ENCODE measurements around the gene CPB2.

Gene CPB2, protein sequence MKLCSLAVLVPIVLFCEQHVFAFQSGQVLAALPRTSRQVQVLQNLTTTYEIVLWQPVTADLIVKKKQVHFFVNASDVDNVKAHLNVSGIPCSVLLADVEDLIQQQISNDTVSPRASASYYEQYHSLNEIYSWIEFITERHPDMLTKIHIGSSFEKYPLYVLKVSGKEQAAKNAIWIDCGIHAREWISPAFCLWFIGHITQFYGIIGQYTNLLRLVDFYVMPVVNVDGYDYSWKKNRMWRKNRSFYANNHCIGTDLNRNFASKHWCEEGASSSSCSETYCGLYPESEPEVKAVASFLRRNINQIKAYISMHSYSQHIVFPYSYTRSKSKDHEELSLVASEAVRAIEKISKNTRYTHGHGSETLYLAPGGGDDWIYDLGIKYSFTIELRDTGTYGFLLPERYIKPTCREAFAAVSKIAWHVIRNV

DNA sequence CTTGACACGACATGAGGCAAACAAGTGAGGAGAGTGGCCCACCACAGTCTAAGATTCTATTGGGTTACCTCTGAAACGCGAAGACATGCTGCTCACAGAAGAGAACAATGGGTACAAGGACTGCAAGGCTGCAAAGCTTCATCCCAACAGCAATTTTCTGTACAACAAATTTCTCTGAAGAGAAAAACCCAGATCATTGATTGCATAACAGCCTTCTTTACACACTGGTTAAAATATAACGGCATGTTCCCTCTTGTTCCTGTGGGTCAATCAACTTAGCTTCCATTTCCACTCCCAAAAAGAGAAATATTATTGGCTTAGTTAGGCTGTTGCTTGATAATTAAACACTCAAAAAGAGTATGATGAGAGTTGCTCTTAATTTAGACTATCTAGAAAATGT is at the start of gene CPB2:
TSS of gene CPB2 (minus strand) at position 166 of the 400 bp plus-strand sequence. CDS start at position 142, 24 bp downstream.
- DNase-seq = no peak

DNA sequence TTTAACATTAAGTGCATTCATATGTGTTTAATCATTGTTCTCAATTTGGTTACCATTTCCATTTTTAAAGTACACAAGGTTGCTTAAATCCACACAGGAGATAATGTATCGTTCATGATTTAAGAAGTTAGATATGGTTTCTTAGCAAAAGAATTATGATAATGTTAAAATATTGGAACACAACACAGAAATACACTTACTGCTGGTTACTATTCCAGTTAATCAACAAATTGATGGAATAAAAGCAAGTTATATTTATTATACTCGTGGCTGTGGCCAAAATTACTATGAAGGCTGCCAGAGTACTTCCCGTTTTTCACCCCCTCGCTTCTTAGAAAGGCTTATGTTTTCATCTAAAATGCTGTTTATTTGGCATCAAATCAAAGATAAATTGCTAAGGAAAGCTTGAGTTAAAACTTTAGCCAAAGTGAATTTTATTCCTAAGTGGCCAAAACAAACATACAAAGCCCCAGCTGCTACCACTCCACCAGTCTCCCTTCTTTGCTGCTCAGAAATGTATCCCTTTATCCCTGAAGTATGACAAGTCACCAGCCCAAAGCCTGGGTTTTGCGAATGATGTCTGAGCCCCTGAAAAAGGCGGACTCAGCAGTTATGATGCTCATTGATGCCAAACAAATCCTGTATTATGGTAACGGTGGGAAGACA is 49.4 kb upstream of the CPB2 start:
- DNase-seq = no peak

DNA sequence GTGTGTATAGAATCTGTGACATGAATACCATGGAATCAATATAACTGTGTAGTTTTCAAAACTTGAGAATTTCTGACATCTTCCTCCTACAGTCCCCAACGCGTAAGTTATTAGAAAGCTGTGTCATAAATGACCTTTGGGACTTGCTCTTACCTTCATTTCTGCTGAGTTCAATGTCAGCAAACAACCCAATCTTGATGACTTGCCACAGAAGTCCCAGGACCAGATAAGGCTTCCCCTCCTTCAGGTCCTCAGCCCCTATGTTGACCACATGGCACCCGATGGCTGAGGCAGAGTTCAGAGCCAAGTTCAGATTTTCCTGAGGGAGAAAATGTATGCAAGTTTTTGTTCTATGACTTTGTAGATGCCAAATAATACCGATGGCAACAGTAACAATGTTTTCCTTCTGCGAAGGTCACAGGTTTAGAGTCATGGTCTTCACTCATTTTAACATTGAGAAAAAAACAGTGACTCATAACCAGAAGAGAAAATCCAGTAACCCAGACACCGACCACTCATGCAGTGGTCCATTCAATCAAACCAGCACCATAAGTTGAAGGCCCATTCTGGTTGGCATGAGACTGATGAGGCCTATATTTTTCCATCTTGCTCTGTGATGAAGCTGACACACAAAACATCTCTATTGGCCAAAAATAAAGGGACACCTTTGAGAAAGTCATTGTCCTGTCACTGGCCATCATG is 47.9 kb upstream of the CPB2 start:
- no peak for DNase-seq

DNA sequence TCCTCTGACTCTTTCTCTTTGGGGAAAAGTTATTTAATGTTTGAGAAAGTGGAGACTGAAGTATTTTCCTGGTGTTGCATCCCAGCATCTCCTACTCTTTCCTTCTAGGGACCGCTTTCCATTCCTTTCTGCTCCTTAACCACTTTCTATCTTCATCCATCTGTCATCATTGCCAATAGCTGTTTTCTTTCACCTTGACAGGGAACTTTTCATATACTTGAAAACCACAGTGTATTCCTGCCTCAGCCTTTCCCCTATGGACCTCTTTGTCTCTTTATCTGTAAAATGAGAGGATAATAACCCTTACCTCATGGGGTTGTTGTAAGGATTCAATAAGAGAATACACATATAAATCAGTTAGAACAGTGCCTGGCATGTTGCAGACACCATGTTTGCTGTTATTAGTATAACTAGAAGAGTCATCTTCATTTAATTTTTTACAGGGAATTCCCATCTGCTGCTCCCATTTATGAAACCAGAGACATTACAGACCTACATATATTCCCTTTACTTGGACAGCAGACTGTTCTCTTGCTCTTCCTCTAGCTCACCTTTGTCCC is 45.4 kb upstream of the CPB2 start:
- no peak for DNase-seq

DNA sequence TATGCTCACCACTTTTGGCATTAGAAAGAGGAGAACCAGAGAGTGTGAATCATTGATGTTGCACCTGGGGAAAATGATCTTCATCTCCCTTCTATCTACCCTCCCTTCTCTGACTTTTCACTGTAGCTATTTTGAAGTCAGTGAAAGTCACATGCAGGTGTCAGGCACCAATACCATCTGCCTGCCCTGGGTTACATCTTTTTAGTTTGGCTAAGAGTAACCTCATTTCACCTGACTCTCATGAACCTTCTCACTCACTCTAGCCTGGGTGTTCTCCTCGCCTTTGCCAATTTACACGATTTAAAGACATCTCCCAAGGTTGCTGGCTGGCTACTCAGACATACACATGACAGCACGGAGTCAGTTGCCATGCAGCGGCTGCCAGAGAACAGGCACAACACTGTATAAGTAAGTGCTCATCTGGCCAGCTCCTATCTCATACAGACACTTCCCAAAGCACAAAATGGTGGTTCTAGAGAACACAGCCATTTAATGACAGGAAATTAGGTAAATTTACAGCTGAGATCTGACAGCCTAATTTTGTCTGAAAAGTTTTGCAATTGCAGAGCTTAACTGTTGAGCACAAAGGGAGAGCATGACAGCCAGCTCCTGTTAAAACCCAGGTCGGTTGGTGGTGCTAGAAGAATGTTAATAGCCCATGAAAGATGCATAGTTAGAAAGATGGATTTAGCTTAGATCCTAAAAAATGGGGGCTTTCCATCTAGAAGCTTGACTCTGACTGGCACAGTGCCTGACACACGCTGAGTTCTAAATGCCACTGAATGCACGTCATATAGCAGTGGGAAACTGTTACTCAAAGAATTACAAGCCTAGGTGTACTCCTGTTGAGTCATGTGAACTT is 44.7 kb upstream of the CPB2 start:
- no peak for DNase-seq

DNA sequence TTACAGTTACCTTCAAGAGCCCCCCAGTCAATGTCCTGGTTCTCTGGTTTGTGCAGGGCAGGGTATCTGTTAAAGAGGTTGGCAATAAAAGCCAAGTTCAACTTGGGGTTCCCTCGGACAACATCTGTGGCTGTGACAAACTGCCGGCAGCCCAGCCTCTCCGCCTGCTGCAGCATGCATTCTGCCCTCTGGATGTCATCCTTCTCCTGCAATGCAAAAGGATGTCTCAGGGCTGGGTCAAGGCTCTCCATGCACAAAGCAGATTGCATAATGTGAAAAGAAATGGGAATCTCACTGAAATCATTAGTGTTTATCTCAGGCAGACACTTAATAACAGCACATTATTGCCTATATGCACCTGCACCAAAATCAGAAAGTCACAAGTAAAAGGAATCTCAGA is 42.1 kb upstream of the CPB2 start:
- DNase-seq = no peak

DNA sequence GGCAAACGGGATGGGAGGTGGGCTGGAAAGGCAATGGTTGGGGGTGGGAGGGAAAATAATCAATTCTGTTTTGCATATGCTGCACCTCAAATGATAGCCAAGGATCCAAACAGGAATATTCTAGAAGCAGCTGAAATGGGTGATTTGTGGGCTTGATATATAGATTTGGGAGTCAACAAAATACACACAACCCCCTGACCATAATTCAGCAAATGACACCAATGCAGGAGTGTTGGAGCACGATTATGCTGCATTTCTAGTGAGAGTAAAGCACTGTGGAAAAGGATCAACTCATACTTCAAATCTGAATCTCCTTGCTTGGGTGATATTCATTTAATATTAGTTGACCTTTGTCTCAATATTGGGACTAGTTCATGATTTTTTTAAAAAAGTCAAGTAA is 41.1 kb upstream of the CPB2 start:
- DNase-seq = no peak

DNA sequence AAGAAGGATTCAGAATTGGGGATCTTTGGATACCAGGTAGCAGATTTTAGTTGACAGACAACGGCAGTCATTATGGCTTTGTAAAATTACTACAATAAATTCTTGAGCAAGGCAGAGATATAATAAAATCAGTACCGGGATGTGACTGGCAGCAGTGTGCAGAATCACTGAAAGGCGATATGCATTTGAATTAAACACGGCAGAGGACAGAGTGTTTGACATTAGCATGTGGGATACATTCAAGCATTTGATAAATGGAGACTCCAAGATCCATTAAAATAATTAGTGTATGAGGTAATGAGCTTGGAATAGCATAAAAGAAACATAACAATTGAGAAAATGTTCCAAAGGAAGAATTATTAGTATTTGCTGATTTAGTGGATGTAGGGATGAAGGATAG is 40.3 kb upstream of the CPB2 start:
- no peak for DNase-seq

DNA sequence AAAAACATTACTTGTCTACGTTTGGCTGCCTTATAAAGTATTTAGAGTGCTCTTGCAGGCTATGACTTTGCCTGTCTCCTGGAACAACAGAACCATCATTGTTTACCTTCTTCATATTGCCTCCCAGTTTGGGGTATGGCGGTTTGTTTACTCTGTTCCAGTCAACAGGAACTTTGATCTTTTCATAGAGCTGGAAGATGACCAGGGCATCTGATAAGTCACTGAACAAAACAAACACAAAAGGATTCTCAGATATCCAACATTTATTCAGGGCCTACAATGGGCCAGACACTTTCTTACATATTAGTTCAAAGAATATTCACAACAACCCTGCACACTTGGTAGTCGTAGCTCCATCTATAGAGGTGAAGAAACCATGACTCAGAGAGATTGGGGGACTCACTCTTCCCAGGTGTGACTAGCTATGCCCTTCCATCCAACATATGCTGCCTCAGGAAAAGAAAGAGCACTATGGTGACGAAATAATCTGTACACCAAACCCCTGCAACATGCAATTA is 38.4 kb upstream of the CPB2 start:
- no peak for DNase-seq

DNA sequence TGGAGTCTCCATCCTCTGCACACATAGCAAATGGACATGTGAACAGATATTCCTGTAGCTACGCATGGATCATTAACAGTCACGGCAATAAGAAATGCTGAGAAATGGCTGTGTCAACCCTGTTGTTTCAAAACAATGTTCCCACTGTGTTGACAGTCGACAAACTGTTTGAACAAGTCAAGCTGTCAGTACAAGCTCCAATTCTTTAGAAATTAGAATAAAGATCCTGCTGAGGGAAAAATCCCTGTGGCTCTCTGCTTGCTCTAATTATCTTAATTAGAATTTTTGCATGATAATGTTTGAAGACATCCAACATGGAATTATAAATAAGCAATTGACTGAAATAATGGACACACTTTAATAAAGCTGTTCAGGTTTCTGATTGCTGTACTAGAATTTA is 37.9 kb upstream of the CPB2 start:
- peak; percentile 29 for DNase-seq

DNA sequence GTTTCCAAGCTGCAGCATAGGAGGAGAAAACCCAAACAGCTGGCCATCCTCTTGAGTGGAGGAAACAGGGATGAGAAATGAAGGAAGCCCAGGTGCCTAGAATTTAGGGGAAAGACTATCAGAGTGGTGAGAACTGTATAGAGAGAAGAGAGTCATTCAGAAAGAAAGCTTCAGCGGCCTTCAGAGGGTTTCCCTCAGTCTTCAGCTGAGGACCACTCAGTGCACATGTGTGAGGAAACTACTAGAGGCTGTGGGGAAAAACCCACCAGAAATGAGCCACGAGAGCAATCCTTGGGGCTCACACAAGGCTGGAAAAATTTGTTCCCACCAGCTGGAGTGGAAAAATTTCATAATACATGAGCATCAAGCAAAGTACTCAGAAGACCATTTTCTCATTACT is 35.2 kb upstream of the CPB2 start:
- DNase-seq = no peak

DNA sequence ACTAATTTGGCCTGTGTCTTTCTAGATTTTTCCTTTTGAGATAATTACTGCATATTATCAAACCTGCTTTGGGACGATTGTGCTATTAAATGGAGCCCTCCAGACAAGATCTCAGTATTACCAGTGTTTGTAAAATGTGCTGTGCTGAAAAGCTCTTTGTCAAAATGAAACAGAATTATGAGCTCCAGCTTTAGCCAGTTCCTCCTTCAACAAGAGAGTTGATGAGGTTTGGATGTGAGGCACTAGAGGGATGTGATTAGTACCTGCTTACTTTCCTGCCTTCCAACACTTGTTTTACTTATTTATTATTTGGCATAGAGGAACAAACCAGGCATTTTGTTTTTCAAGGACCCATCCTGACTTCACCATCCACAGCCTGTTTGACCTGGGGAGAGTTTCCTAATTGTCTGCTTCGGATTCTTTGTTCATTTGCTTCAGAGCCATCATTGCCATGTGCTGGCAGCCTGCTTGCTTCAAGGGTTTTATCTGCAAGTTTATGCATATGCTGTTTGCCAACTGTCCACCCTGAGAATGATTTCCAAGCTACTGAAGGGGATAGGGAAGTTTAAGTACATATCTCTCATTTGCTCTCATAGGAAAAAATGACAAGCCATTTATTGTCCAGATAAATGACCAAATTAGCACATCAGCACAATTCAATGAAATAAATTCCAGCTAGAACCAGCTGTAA is 32.9 kb upstream of the CPB2 start:
- DNase-seq = no peak

DNA sequence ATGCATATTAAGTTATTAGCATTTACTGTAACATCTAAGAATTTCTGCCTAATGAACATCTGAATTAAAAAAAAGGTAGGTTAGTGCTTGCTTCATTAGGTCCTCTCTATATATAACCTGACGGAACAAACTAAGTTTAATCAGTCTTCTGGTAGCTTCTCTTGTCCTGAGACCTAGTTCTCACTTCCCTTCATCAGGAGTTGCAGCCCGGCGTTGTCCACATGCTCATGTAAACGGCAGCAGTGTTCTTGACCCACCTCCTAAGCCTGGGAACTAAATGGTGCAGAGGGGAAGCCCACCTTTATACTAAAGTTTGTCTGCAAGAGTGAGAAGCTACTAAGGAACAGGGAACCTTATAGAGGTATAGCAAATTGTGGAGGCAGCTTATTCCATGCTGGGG is 31.9 kb upstream of the CPB2 start:
- no peak for DNase-seq

DNA sequence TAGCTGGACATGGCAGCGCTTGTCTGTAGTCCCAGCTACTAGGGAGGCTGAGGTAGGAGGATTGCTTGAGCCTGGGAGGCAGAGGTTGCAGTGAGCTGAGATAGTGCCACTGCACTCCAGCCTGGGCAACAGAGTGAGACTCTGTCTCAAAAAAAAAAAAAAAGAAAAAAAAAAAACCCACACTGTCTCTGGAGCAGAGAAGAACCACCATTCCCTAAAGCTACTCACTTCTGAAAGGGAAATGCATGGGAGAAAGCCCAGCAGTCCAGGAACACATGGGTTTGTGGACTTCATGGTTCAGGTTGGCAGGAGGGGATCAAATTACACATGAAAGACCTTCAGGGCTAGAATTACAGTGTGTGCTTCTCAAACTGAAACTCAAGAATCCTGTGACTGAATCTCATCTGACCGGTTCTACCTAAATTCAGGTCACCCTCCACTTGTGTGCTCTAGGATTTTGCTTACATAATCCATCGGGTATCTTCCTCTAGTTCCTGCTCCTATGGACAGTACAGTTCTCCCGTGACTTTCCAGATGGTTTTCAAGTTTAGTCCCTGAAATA is 30.2 kb upstream of the CPB2 start:
- DNase-seq = no peak

DNA sequence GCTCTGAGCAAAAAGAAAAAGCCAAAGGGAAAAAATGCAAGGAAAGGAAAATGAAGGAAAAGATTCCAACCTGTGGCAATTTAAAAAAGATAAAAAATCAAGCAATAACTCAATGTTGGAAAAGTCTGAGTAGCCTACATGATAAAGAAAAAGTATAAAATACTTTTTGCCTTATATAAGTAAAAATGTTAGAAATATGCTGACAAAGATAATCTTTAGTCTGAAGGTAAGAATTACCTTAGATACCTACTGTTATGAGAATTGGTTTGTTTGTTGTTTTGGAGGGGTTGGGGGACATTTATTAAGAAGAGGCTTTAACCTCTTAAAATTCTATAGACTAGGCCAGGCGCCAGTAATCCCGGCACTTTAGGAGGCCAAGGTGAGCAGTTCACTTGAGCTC is 29.7 kb upstream of the CPB2 start:
- DNase-seq = no peak

DNA sequence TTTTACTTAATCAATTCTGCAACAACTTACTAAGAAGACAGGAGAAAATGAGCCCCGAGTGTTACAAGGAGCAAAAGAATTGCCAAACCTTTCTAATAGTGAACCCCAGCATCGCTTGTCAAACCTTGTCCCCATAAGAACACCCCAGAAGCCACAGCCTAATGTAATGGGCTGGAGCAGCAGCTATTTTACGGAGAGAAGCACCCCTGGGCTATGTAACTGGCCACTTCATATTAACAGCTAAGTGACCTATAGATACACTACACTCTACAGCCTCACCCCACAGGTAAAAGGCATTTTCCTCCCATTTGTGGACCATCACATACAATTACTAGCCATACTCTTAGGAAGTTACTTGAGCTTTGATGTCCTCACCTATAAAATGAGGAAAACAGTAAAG is 27.3 kb upstream of the CPB2 start:
- DNase-seq = no peak

DNA sequence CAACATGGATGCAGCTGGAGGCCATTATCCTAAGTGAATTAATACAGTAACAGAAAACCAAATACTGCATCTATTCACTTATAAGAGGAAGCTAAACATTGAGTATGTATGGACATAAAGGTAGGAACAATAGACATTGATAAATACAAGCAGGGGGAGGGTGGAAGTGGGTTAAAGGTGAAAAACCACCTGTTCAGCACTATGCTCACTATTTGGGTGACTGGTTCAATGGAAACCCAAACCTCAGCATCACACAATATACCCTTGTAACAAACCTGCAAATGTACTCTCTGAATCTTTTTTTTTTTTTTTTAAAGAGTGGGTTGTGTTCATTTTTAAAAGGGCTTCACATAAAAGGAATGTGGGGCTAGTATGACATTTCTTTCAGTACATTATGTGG is 26.9 kb upstream of the CPB2 start:
- no peak for DNase-seq

DNA sequence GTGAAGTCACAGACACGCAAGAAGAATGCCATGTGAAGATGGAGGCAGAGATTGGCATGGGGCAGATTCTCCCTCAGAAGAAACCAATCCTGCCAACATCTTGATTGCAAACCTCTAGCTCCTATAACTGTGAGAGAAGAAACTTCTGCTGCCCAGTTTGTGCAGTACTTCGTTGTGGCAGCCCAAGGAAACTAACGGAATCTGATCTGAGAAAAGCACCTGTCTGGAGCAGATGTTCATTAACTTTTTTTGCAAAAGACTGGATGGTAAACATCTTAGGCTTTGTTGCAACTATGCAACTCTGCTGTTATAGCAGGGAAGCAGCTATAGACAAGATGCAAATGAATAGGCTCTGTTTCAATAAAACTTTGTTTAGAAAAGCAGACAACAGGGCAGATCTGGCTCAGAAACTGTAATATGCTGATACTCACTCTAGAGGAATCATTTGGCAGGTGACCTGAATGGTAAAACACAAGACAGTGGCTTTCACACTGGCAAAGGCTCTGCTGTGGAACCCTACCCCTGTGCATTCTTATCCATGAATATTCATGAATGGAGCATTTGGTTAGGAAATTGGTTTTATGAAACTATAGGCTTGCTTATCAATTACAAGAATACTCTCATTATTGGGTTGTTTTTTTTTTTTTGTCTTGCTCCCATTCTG is 25.3 kb upstream of the CPB2 start:
- DNase-seq = no peak

DNA sequence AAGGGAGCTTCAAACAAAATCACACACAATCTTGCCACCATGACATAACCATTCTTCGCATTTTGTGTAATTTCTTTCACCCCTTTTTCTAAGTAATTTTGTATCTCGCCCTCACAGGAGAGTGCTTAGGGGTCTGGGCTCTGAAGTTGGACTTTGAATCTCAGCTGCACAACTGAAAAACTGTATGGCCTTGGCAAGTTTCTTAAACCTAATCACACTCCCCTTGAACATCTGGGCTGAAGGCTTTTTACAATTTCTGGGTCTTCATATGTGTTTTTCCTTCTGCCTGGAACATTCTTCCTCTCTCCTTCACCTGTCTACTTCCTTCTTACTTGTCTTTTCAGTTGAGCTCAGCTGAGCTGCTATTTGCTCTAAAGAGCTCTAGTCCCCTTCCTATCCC is 24.3 kb upstream of the CPB2 start:
- DNase-seq = no peak

DNA sequence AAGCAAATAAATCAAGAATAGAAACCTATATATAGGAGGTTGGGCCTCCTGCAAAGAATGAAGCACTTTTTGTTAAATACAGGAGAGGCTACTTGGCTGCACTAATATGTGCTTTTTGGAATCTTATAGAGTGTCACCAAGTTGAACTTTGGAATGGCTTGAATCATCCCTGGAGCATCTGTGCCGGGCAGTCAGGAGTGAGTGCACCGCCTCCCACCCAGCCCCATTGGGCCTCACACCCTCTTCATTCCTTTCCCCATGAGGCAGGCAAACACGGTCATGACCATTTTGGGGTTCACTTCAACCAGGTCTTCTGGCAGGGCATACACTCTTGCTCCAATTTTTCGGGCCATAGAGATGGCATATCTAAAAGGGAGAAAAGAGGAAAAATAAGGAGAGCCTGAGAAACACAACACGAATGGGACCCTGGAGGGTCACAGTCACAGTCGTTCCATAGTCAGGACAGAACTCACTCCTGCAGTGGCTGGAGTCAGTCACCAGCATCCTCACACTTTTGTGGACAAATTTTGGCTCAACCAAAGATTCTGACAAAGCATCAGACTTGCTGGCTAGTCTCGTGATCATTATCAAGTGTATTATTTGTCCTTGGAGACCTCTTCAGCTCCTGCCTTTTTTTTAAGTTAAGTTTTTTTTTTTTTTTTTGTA is 22.7 kb upstream of the CPB2 start:
- no peak for DNase-seq

Data from NCI-H2081 treated with DMSO at 0.1 percent for 48 hours (cell line).